Keratinocyte (primary cell): ENCODE results near the gene FRS3. TPM values are rescaled to one million over a fixed set of nuclear protein-coding genes. Genes with fewer than 3 reads are reported as not detected.
"Not testable (repeated sequence)": the region's sequence is repeated elsewhere in the genome, so short reads cannot be mapped to it uniquely, and the experiment has no call there.

Source experiments
- DNase-seq: peaks from one replicate; pipeline ENCODE4 v3.0.0-alpha.2; 2011; ENCODE audit warnings: low read depth, missing footprints, low spot score
- FAIRE-seq: peaks from 2 replicates; lab custom pipeline; 2011; peaks lifted over from hg19 to GRCh38; lab: Jason Lieb, UNC
- H2AFZ ChIP-seq: 2 replicates; pipeline ENCODE4 v1.6.0; 2012; ENCODE audit warnings: low read length, control low read depth, inconsistent platforms; ENCODE audit not compliant: control insufficient read depth
- H3K27ac ChIP-seq: 2 replicates; pipeline ENCODE4 v1.5.1; 2011; ENCODE audit warnings: low read length; ENCODE audit not compliant: control insufficient read depth, insufficient read depth
- H3K27me3 ChIP-seq: 3 replicates; pipeline ENCODE4 v1.6.0; 2011; ENCODE audit warnings: low read length; ENCODE audit not compliant: control insufficient read depth, insufficient read depth; ENCODE audit errors: extremely low read depth
- H3K36me3 ChIP-seq, 2 experiments: 2 replicates in 1 of 2; 3 replicates in 1 of 2; pipeline ENCODE4 v1.5.1; 2011; ENCODE audit warnings: low read length in 2 of 2, mild to moderate bottlenecking in 1 of 2; ENCODE audit not compliant: control insufficient read depth in 2 of 2, insufficient read depth in 2 of 2; ENCODE audit errors: extremely low read depth in 1 of 2
- H3K4me1 ChIP-seq: 3 replicates; pipeline ENCODE4 v1.5.1; 2011; ENCODE audit warnings: low read length; ENCODE audit not compliant: control insufficient read depth, insufficient read depth; ENCODE audit errors: extremely low read depth
- H3K4me2 ChIP-seq: 3 replicates; pipeline ENCODE4 v1.6.0; 2011; ENCODE audit warnings: low read depth, low read length; ENCODE audit not compliant: control insufficient read depth, insufficient read depth; ENCODE audit errors: extremely low read depth
- H3K4me3 ChIP-seq, 3 experiments: fragments of 200-600 bp in 1 of 3; sonication (generic) in 1 of 3; 2 replicates in 2 of 3; 3 replicates in 1 of 3; pipeline ENCODE4 v1.5.1; 2011 to 2016; ENCODE audit warnings: low read length in 3 of 3, mild to moderate bottlenecking in 3 of 3, control low read depth in 2 of 3, inconsistent platforms in 1 of 3, low read depth in 1 of 3, mixed read lengths in 1 of 3, mixed run types in 1 of 3, moderate library complexity in 1 of 3; ENCODE audit not compliant: control insufficient read depth in 2 of 3, insufficient read depth in 2 of 3; ENCODE audit errors: extremely low read depth in 1 of 3
- H3K79me2 ChIP-seq: 2 replicates; pipeline ENCODE4 v1.6.0; 2012; ENCODE audit warnings: low read length; ENCODE audit not compliant: control insufficient read depth, insufficient read depth
- H3K9ac ChIP-seq: 3 replicates; pipeline ENCODE4 v1.6.0; 2011; ENCODE audit warnings: low read length; ENCODE audit not compliant: control insufficient read depth, insufficient read depth; ENCODE audit errors: extremely low read depth
- H3K9me1 ChIP-seq: 3 replicates; pipeline ENCODE4 v1.6.0; 2011; ENCODE audit warnings: low read length; ENCODE audit not compliant: control insufficient read depth, insufficient read depth; ENCODE audit errors: extremely low read depth
- H3K9me3 ChIP-seq: 2 replicates; pipeline ENCODE4 v1.5.1; 2012; ENCODE audit warnings: low read depth, low read length; ENCODE audit not compliant: control insufficient read depth
- H4K20me1 ChIP-seq: 3 replicates; pipeline ENCODE4 v1.6.0; 2011; ENCODE audit warnings: low read length; ENCODE audit not compliant: control insufficient read depth, insufficient read depth; ENCODE audit errors: extremely low read depth
- EZH2 ChIP-seq: IDR thresholded peaks from one replicate; pipeline ENCODE4 v1.6.1; 2012; ENCODE audit warnings: inconsistent platforms, mild to moderate bottlenecking, low read length, moderate library complexity
- dilution Hi-C: fragments of 300-500 bp; cut with MboI; formaldehyde crosslinking; loops from one replicate; pipeline ENCODE4 v1.7.0; 2020; ENCODE audit warnings: low sequenced_read_pairs; ENCODE audit not compliant: extremely low pct_ligation_motif_present
- polyA plus RNA-seq, 5 experiments: library from polyadenylated mRNA; depleted of rRNA in 3 of 5; stranded (reverse) in 3 of 5; stranded (forward) in 1 of 5; unstranded in 1 of 5; fragments of >200 nt; gene quantifications; 1 replicate in 1 of 5; 2 replicates in 3 of 5; 3 replicates in 1 of 5; pipeline versions ENCODE4 v1.2.1 to v1.2.3, GENCODE V29; 2011 to 2012; ENCODE audit warnings: missing spikeins in 2 of 5, low read depth in 1 of 5, low replicate concordance in 1 of 5
- TF ChIP-seq, protein P1 (sequence below), 3 experiments: IDR thresholded peaks in 1 of 3; conservative IDR thresholded peaks in 1 of 3; optimal IDR thresholded peaks in 1 of 3; 2 replicates in 2 of 3; 3 replicates in 1 of 3; pipeline versions ENCODE3 to v1.5.1; 2011; ENCODE audit warnings: low read length in 3 of 3, mild to moderate bottlenecking in 3 of 3, moderate library complexity in 2 of 3, control low read depth in 1 of 3, inconsistent platforms in 1 of 3; ENCODE audit not compliant: insufficient read depth in 2 of 3; ENCODE audit errors: extremely low read depth in 1 of 3

FRS3 gene
- polyA plus RNA-seq, 1 donor (not counting 4 experiments of a cell fraction or from before 2014, with no cell fraction given), result 2.0 TPM

DNA sequence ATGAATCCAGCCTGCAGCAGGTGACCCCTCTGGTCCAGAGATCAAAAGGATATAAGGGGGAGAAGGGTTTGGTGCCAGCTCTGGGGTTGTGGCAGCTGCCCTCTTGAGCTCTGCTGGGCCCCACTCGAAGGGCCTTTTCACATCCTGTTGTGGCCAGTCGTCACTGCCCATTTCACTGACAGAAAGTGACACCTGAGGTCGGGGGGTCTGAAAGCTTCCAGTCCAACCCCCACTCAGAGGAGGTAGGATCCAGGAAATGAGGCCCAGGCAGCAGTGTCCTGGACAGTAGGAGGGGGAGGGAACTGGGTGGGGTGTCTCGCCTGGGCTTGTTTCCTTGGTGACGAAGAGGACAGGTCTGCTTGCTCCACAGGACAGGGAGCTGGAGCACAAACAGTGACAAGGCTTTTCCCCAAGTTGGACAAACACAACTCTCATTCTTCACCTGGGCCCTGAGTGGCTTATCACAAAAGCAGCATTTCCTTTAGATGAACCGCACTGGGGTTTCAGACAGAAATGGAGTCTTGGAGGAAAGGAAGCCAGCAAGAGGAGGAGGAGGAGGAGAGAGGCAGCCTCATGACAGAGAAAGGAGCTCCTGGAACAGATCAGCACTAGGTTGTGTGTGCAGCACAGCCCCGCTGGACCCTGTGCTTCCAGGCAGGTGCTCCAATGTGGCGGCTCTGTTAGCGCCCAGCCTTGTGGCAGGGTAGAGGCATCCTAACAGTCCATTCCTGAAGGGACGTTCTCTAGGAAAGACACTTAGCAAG lies 11.0 kb downstream of the FRS3 start:
- H3K4me3 ChIP-seq, result no peak overlapping the region
- H3K4me1 ChIP-seq, result peaks cover 23% of the 10 kb centered on the region
- no peak overlapping the region for H3K9ac ChIP-seq
- H3K36me3 ChIP-seq, result peaks cover 2 to 8% of the 10 kb centered on the region in 2 experiments
- H3K9me1 ChIP-seq, result no peaks in the 10 kb centered on the region
- TF ChIP-seq, protein P1, sequence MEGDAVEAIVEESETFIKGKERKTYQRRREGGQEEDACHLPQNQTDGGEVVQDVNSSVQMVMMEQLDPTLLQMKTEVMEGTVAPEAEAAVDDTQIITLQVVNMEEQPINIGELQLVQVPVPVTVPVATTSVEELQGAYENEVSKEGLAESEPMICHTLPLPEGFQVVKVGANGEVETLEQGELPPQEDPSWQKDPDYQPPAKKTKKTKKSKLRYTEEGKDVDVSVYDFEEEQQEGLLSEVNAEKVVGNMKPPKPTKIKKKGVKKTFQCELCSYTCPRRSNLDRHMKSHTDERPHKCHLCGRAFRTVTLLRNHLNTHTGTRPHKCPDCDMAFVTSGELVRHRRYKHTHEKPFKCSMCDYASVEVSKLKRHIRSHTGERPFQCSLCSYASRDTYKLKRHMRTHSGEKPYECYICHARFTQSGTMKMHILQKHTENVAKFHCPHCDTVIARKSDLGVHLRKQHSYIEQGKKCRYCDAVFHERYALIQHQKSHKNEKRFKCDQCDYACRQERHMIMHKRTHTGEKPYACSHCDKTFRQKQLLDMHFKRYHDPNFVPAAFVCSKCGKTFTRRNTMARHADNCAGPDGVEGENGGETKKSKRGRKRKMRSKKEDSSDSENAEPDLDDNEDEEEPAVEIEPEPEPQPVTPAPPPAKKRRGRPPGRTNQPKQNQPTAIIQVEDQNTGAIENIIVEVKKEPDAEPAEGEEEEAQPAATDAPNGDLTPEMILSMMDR (optimal IDR thresholded peaks at IDR 0.05 in 1 of 3, IDR thresholded peaks at IDR 0.05 in 1 of 3, conservative IDR thresholded peaks at IDR 0.05 in 1 of 3; ENCODE audit: extremely low read depth in 1 of 3, insufficient read depth in 2 of 3, low read length in 3 of 3), result no peak
- no peak for TF ChIP-seq EZH2
- H3K79me2 ChIP-seq, result no peaks in the 10 kb centered on the region
- dilution Hi-C loops, result no loop called here
- no peak overlapping the region for H3K27ac ChIP-seq
- no peak overlapping the region for H2AFZ ChIP-seq
- no peak for DNase-seq
- no peak overlapping the region for H3K4me2 ChIP-seq
- no peaks in the 10 kb centered on the region for H3K27me3 ChIP-seq
- FAIRE-seq, result no peak
- no peaks in the 10 kb centered on the region for H3K9me3 ChIP-seq
- no peaks in the 10 kb centered on the region for H4K20me1 ChIP-seq

DNA sequence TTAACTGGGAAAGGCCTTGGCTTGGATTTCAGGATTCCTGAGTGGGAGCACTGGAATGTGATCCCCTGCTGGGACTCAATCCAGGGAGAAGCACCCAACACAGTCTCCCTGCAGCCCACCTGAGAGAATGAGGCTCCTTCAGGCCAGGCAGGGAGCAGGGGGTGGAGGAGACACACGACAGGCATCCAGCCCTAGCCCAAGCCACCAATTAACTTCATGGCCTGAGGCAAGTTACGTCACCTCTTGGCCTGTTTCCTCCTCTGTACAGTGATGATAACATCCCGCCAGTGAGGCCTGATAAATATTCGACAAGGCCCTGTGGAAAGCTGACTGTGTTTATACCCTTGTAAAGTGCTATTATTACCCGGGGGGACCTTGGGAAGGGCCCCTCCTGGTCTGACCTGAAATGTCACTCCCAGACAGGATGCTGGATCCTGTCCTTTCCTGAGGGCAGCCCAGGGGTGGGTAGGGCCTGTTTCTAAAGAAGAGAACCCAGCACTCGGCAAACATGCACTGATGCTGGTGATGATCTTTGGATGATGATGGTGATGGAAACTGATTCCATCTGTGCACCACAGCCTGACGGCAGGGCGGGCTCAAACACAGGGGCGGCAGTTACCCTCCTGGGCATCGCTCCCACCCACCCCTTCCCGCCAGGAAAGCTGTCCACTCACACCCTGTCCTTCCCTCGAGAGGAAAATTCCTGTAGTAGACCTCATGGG lies 12.4 kb downstream of the FRS3 start:
- H4K20me1 ChIP-seq, result no peaks in the 10 kb centered on the region
- no peak for DNase-seq
- H3K27ac ChIP-seq, result peak overlapping the region; percentile 9
- no peaks in the 10 kb centered on the region for H3K9me1 ChIP-seq
- peaks cover 2 to 5% of the 10 kb centered on the region in 2 experiments for H3K36me3 ChIP-seq
- H3K4me2 ChIP-seq, result peak overlapping the region; percentile 29
- no peaks in the 10 kb centered on the region for H3K27me3 ChIP-seq
- H3K9me3 ChIP-seq, result no peaks in the 10 kb centered on the region
- no peak for TF ChIP-seq EZH2
- TF ChIP-seq, protein P1 (optimal IDR thresholded peaks at IDR 0.05 in 1 of 3, IDR thresholded peaks at IDR 0.05 in 1 of 3, conservative IDR thresholded peaks at IDR 0.05 in 1 of 3; ENCODE audit: extremely low read depth in 1 of 3, insufficient read depth in 2 of 3, low read length in 3 of 3), result no peak
- peak; percentile 90 for FAIRE-seq
- no peak overlapping the region for H3K4me3 ChIP-seq
- H3K4me1 ChIP-seq, result peaks cover 23% of the 10 kb centered on the region
- no peaks in the 10 kb centered on the region for H3K79me2 ChIP-seq
- peak overlapping the region; percentile 4 for H3K9ac ChIP-seq
- dilution Hi-C loops, result no loop called here
- no peak overlapping the region for H2AFZ ChIP-seq

DNA sequence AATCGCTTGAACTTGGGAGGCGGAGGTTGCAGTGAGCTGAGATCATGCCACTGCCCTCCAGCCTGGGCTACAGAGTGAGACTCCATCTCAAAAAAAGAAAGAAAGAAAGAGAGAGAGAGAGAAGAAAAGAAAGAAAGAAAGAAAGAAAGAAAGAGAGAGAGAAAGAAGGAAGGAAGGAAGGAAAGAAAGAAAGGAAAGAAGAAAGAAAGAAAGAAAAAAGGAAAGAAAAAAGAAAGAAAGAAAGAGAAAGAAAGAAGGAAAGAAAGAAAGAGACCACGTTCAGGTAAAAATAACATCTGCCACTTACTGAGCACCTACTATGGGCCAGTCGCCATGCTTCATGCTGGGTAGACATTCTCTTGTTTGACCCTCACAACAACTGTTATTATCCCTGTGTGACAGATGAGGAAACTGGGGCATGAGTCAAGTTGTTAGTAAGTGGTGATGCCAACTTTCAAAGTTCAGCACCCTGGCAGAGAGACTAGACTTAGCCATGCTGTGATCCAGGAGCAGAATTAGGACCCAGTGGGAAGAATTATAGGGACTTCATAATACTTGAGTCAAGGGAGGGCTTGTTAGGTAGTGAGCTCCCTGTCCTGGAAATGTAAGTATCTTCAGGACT lies 13.5 kb downstream of the FRS3 start:
- H3K4me1 ChIP-seq, result peaks cover 23% of the 10 kb centered on the region
- H3K9me3 ChIP-seq, H3K27me3 ChIP-seq, H3K36me3 ChIP-seq, H4K20me1 ChIP-seq, H3K79me2 ChIP-seq, FAIRE-seq, H2AFZ ChIP-seq, H3K9me1 ChIP-seq, DNase-seq, dilution Hi-C loops, H3K27ac ChIP-seq, H3K4me2 ChIP-seq, H3K9ac ChIP-seq, H3K4me3 ChIP-seq: not testable (repeated sequence)
